Measurements from ENCODE around the gene LAMA2. TPM values are rescaled to one million over a fixed set of nuclear protein-coding genes. Genes with fewer than 3 reads are reported as not detected.
"Not testable (repeated sequence)": the region's sequence is repeated elsewhere in the genome, so short reads cannot be mapped to it uniquely, and the experiment has no call there.

Gene LAMA2
- total RNA-seq, 5 donors from 2014 or later (not counting 1 experiment from before 2014, with no cell fraction given), result 0.30 to 0.62 (median 0.45) TPM

DNA sequence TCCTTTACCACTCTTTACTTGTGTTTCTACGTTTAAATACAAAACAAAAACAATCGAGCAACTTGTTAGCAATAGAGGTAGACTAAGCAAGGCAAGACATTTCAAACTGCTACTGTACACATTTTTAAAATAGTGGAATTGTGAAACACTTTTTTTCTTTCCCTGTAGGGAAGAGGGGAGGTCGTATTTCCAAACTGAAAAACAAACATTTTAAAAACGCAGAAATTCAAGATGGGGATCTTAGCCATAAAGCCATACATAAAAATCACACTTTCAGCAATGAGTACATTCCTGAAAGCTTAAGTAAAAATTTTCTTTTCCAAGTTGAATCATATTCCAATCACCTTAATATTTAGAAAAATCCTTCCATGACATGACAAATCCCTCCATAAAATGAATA lies 267.6 kb downstream of the LAMA2 start:
- Histone ChIP-seq H3K27ac (ENCODE audit: low read length) (no peak overlapping the region), H3K9me3 (no peaks in the 10 kb centered on the region), H3K36me3 (ENCODE audit: control insufficient read depth in 2 of 2, extremely low read depth in 1 of 2, insufficient read depth in 1 of 2, low read length in 1 of 2) (no peaks in the 10 kb centered on the region), H3K4me3 (ENCODE audit: control insufficient read depth in 1 of 2, extremely low read depth in 1 of 2, low read length in 1 of 2) (no peak overlapping the region), H3K4me1 (ENCODE audit: control insufficient read depth in 1 of 2, extremely low read depth in 1 of 2, insufficient read depth in 2 of 2, low read length in 2 of 2) (no peaks in the 10 kb centered on the region), H3K27me3 (replicated peaks in 1 of 2; ENCODE audit: control insufficient read depth in 2 of 2, extremely low read depth in 1 of 2, insufficient read depth in 2 of 2, low read length in 1 of 2) (no peaks in the 10 kb centered on the region)
- H3K36me3 Mint-ChIP-seq, result no peaks in the 10 kb centered on the region
- no CpG with 5 or more reads among the region's 4 CpGs for WGBS (ENCODE audit: insufficient coverage)
- H3K27me3 Mint-ChIP-seq, result peaks cover 0 to 4% of the 10 kb centered on the region in 2 donors
- CTCF ChIA-PET, result no interaction called here
- ATAC-seq (replicated peaks in 1 of 4) (no peak), DNase-seq (no peak)
- no peaks in the 10 kb centered on the region for H3K4me1 Mint-ChIP-seq
- POLR2A ChIA-PET, result no interaction called here
- no peak overlapping the region for H3K4me3 Mint-ChIP-seq
- H3K9me3 Mint-ChIP-seq, result no peaks in the 10 kb centered on the region
- H3K27ac Mint-ChIP-seq, result no peak overlapping the region

DNA sequence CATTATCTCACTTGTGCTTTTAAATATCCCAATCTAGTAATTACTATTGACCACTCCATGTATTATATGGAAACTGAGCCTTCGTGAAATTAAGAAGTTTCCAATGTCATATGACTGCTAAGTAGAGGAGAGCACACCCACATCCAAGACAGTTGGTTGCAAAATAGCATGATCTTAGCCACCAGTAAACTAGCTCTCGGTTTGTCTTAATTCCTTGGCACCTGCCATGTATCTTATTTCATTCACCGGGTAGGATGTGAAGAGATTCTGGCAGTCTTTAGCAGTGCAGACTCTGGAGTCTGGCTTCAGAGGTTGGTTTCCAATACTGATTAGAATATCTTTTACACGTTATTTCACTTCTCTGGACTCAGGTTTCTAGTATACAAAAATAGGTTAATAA lies 270.3 kb downstream of the LAMA2 start:
- ATAC-seq (replicated peaks in 1 of 4), result no peak
- CTCF ChIA-PET, result no interaction called here
- Mint-ChIP-seq H3K9me3 (no peaks in the 10 kb centered on the region), H3K27ac (no peak overlapping the region), H3K4me1 (no peaks in the 10 kb centered on the region), H3K4me3 (no peak overlapping the region), H3K36me3 (no peaks in the 10 kb centered on the region), H3K27me3 (peaks cover 0 to 4% of the 10 kb centered on the region in 2 donors)
- Histone ChIP-seq H3K27me3 (replicated peaks in 1 of 2; ENCODE audit: control insufficient read depth in 2 of 2, extremely low read depth in 1 of 2, insufficient read depth in 2 of 2, low read length in 1 of 2) (no peaks in the 10 kb centered on the region), H3K4me1 (ENCODE audit: control insufficient read depth in 1 of 2, extremely low read depth in 1 of 2, insufficient read depth in 2 of 2, low read length in 2 of 2) (no peaks in the 10 kb centered on the region), H3K9me3 (no peaks in the 10 kb centered on the region), H3K4me3 (ENCODE audit: control insufficient read depth in 1 of 2, extremely low read depth in 1 of 2, low read length in 1 of 2) (no peak overlapping the region), H3K27ac (ENCODE audit: low read length) (no peak overlapping the region), H3K36me3 (ENCODE audit: control insufficient read depth in 2 of 2, extremely low read depth in 1 of 2, insufficient read depth in 1 of 2, low read length in 1 of 2) (no peaks in the 10 kb centered on the region)
- WGBS (ENCODE audit: insufficient coverage), result no CpG with 5 or more reads among the region's 4 CpGs
- DNase-seq, result no peak
- POLR2A ChIA-PET, result no interaction called here

DNA sequence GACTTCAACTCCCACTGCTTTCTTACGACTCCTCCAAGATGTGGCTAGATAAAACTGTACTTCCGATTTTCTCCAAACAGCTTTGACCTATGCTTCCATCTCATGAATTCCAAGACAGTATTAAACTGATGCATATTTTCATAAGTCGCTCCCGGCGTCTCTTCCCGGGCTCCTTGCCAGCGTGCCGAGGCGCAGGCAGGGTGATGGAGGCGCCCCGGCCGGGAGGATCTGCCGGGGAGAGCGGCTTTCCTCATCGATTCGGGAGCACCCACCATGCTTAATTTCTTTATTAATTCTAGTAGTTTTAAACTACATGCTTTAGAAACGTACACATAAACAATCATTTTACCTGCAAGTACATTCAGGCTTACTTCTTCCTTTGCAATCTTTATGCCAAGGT lies 276.3 kb downstream of the LAMA2 start:
- H3K4me3 Mint-ChIP-seq; CTCF ChIA-PET; POLR2A ChIA-PET; H3K9me3 ChIP-seq; ATAC-seq (replicated peaks in 1 of 4); H3K9me3 Mint-ChIP-seq; H3K27ac Mint-ChIP-seq; H3K27ac ChIP-seq (ENCODE audit: low read length); DNase-seq; H3K4me3 ChIP-seq (ENCODE audit: control insufficient read depth in 1 of 2, extremely low read depth in 1 of 2, low read length in 1 of 2); H3K4me1 ChIP-seq (ENCODE audit: control insufficient read depth in 1 of 2, extremely low read depth in 1 of 2, insufficient read depth in 2 of 2, low read length in 2 of 2); H3K36me3 Mint-ChIP-seq; H3K36me3 ChIP-seq (ENCODE audit: control insufficient read depth in 2 of 2, extremely low read depth in 1 of 2, insufficient read depth in 1 of 2, low read length in 1 of 2); H3K27me3 Mint-ChIP-seq; H3K27me3 ChIP-seq (replicated peaks in 1 of 2; ENCODE audit: control insufficient read depth in 2 of 2, extremely low read depth in 1 of 2, insufficient read depth in 2 of 2, low read length in 1 of 2); H3K4me1 Mint-ChIP-seq: not testable (repeated sequence)
- 81% methylated on average over 2 of the region's 17 CpGs for WGBS (ENCODE audit: insufficient coverage)

- no peak overlapping the region for H3K27ac ChIP-seq (ENCODE audit: low read length)
- ChIA-PET CTCF (no interaction called here), POLR2A (no interaction called here)
- H3K36me3 ChIP-seq (ENCODE audit: control insufficient read depth in 2 of 2, extremely low read depth in 1 of 2, insufficient read depth in 1 of 2, low read length in 1 of 2), result no peaks in the 10 kb centered on the region
- H3K9me3 Mint-ChIP-seq, result no peaks in the 10 kb centered on the region
- H3K4me3 Mint-ChIP-seq, result no peak overlapping the region
- no peaks in the 10 kb centered on the region for H3K36me3 Mint-ChIP-seq
- no peaks in the 10 kb centered on the region for H3K9me3 ChIP-seq
- no peaks in the 10 kb centered on the region for H3K27me3 ChIP-seq (replicated peaks in 1 of 2; ENCODE audit: control insufficient read depth in 2 of 2, extremely low read depth in 1 of 2, insufficient read depth in 2 of 2, low read length in 1 of 2)
- no peaks in the 10 kb centered on the region for H3K4me1 Mint-ChIP-seq
- no peaks in the 10 kb centered on the region for H3K4me1 ChIP-seq (ENCODE audit: control insufficient read depth in 1 of 2, extremely low read depth in 1 of 2, insufficient read depth in 2 of 2, low read length in 2 of 2)
- DNase-seq, result no peak
- H3K27me3 Mint-ChIP-seq, result no peaks in the 10 kb centered on the region
- WGBS (ENCODE audit: insufficient coverage), result no CpG with 5 or more reads among the region's 1 CpG
- ATAC-seq (replicated peaks in 1 of 4), result no peak
- no peak overlapping the region for H3K4me3 ChIP-seq (ENCODE audit: control insufficient read depth in 1 of 2, extremely low read depth in 1 of 2, low read length in 1 of 2)
- H3K27ac Mint-ChIP-seq, result no peak overlapping the region
Observed at GRCh38 chr6:129162605-129163004, 279.7 kb downstream of the LAMA2 start.

DNA sequence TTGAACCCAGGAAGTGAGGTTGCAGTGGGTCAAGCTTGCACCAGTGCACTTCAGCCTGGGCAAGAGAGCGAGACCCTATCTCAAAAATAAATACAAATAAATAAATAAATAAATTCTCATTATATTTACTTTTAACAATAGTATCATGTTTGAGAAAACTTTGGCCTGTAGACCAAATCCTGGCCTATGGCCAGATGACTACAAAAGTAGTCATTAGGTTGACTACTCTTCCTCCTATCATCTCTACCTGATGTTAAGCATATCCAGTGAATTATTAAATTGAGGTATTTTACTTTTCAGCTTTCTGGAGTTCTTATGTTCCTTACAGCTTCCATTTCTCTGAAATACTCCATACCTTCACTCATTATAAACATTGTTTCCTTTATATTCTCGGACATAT lies 280.6 kb downstream of the LAMA2 start:
- Histone ChIP-seq H3K9me3 (no peaks in the 10 kb centered on the region), H3K4me1 (ENCODE audit: control insufficient read depth in 1 of 2, extremely low read depth in 1 of 2, insufficient read depth in 2 of 2, low read length in 2 of 2) (no peaks in the 10 kb centered on the region), H3K27ac (ENCODE audit: low read length) (no peak overlapping the region), H3K36me3 (ENCODE audit: control insufficient read depth in 2 of 2, extremely low read depth in 1 of 2, insufficient read depth in 1 of 2, low read length in 1 of 2) (no peaks in the 10 kb centered on the region), H3K27me3 (replicated peaks in 1 of 2; ENCODE audit: control insufficient read depth in 2 of 2, extremely low read depth in 1 of 2, insufficient read depth in 2 of 2, low read length in 1 of 2) (no peaks in the 10 kb centered on the region), H3K4me3 (ENCODE audit: control insufficient read depth in 1 of 2, extremely low read depth in 1 of 2, low read length in 1 of 2) (no peak overlapping the region)
- Mint-ChIP-seq H3K4me3 (no peak overlapping the region), H3K27me3 (no peaks in the 10 kb centered on the region), H3K27ac (no peak overlapping the region), H3K9me3 (no peaks in the 10 kb centered on the region), H3K4me1 (no peaks in the 10 kb centered on the region), H3K36me3 (no peaks in the 10 kb centered on the region)
- DNase-seq (no peak), ATAC-seq (replicated peaks in 1 of 4) (no peak)
- WGBS (ENCODE audit: insufficient coverage), result no CpG with 5 or more reads among the region's 2 CpGs
- ChIA-PET CTCF (no interaction called here), POLR2A (no interaction called here)

DNA sequence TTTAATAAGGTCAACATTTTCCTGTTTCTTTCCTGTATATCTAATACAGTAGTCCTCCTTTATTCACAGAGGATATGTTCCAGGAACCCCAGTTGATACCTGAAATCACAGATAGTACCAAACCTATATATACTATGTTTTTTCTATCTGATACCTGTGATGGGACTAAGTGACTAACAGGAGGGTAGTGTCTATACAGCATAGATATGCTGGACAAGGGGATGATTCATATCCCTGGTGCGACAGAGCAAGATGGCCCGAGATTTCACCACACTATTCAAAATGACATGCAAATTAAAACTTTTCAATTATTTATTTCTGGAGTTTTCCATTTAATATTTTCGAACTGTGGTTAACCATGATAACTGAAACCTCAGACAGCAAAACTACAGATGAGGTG lies 281.1 kb downstream of the LAMA2 start:
- H3K9me3 ChIP-seq, result no peaks in the 10 kb centered on the region
- no peaks in the 10 kb centered on the region for H3K4me1 ChIP-seq (ENCODE audit: control insufficient read depth in 1 of 2, extremely low read depth in 1 of 2, insufficient read depth in 2 of 2, low read length in 2 of 2)
- no peak for ATAC-seq (replicated peaks in 1 of 4)
- Mint-ChIP-seq H3K27me3 (no peaks in the 10 kb centered on the region), H3K9me3 (no peaks in the 10 kb centered on the region), H3K4me1 (no peaks in the 10 kb centered on the region), H3K36me3 (no peaks in the 10 kb centered on the region), H3K4me3 (no peak overlapping the region), H3K27ac (no peak overlapping the region)
- H3K4me3 ChIP-seq (ENCODE audit: control insufficient read depth in 1 of 2, extremely low read depth in 1 of 2, low read length in 1 of 2), result no peak overlapping the region
- ChIA-PET POLR2A (no interaction called here), CTCF (no interaction called here)
- DNase-seq, result no peak
- no peaks in the 10 kb centered on the region for H3K27me3 ChIP-seq (replicated peaks in 1 of 2; ENCODE audit: control insufficient read depth in 2 of 2, extremely low read depth in 1 of 2, insufficient read depth in 2 of 2, low read length in 1 of 2)
- H3K27ac ChIP-seq (ENCODE audit: low read length), result no peak overlapping the region
- WGBS (ENCODE audit: insufficient coverage), result no CpG with 5 or more reads among the region's 3 CpGs
- no peaks in the 10 kb centered on the region for H3K36me3 ChIP-seq (ENCODE audit: control insufficient read depth in 2 of 2, extremely low read depth in 1 of 2, insufficient read depth in 1 of 2, low read length in 1 of 2)

GRCh38 chr6:129172279-129172995 lies 289.5 kb downstream of the LAMA2 start:
- H3K9me3 ChIP-seq; H3K4me1 ChIP-seq (ENCODE audit: control insufficient read depth in 1 of 2, extremely low read depth in 1 of 2, insufficient read depth in 2 of 2, low read length in 2 of 2); H3K4me3 Mint-ChIP-seq; POLR2A ChIA-PET; H3K4me1 Mint-ChIP-seq; H3K27ac Mint-ChIP-seq; H3K36me3 Mint-ChIP-seq; ATAC-seq (replicated peaks in 1 of 4); H3K27ac ChIP-seq (ENCODE audit: low read length); H3K4me3 ChIP-seq (ENCODE audit: control insufficient read depth in 1 of 2, extremely low read depth in 1 of 2, low read length in 1 of 2); H3K36me3 ChIP-seq (ENCODE audit: control insufficient read depth in 2 of 2, extremely low read depth in 1 of 2, insufficient read depth in 1 of 2, low read length in 1 of 2); DNase-seq; H3K9me3 Mint-ChIP-seq; CTCF ChIA-PET; H3K27me3 ChIP-seq (replicated peaks in 1 of 2; ENCODE audit: control insufficient read depth in 2 of 2, extremely low read depth in 1 of 2, insufficient read depth in 2 of 2, low read length in 1 of 2): not testable (repeated sequence)
- H3K27me3 Mint-ChIP-seq, result peaks cover 5 to 19% of the 10 kb centered on the region in 2 donors
- 53% methylated on average over 14 of the region's 20 CpGs for WGBS (ENCODE audit: insufficient coverage)

Measured in T-cell (primary cell).